Measurements from ENCODE around the gene THSD4. TPM values are rescaled to one million over a fixed set of nuclear protein-coding genes. Genes with fewer than 3 reads are reported as not detected.

THSD4 gene
- total and polyA plus RNA-seq, 9 of the 15 experiments (the other 6 are each of a cell fraction or from before 2014, with no cell fraction given) = 0.04 TPM; not detected in 5

GRCh38 chr15:71635735-71636134, 520.5 kb downstream of the THSD4 start:
- FAIRE-seq = no peak
- H3K4me1 ChIP-seq (replicated peaks in 1 of 2; ENCODE audit: control insufficient read depth in 2 of 2, insufficient read depth in 2 of 2, low read length in 2 of 2) = no peaks in the 10 kb centered on the region
- in situ Hi-C loops (cut with MboI) = no loop called here

GRCh38 chr15:71638876-71639275, 523.6 kb downstream of the THSD4 start:
- H3K36me3 ChIP-seq (ENCODE audit: control insufficient read depth, insufficient read depth, low read length) = no peaks in the 10 kb centered on the region
- H3K27me3 ChIP-seq (ENCODE audit: control insufficient read depth in 2 of 2, insufficient read depth in 2 of 2, low read length in 2 of 2) = no peaks in the 10 kb centered on the region; a peak in 1 of 5 replicates
- H3K27ac ChIP-seq (ENCODE audit: extremely low read depth, low read depth, low read length) = no peak overlapping the region
- no peaks in the 10 kb centered on the region for H3K9me1 ChIP-seq (ENCODE audit: control insufficient read depth, insufficient read depth, low read length)
- DNase-seq (ENCODE audit: extremely low read depth in 1 of 4, low spot score in 3 of 4) = peak in 2 of 4 experiments; percentile 16 to 18
- TF ChIP-seq HNRNPL (IDR thresholded peaks at IDR 0.05; ENCODE audit: low read depth, low read length) (no peak), USF2 (CRISPR knock-in tag; IDR thresholded peaks at IDR 0.05) (peak; percentile 80), NFYB (IDR thresholded peaks at IDR 0.05; ENCODE audit: extremely low read depth, insufficient read length) (peak; percentile 70)
- no peak overlapping the region for H3K4me2 ChIP-seq (ENCODE audit: insufficient read depth, low read length)
- H3K4me1 ChIP-seq (replicated peaks in 1 of 2; ENCODE audit: control insufficient read depth in 2 of 2, insufficient read depth in 2 of 2, low read length in 2 of 2) = no peaks in the 10 kb centered on the region
- no peaks in the 10 kb centered on the region for H3K79me2 ChIP-seq (ENCODE audit: control insufficient read depth, insufficient read depth, low read length)
- WGBS (ENCODE audit: insufficient coverage, low coverage, missing lambda C conversion rate) = 0% methylated on average over 1 of the region's 1 CpG
- ChIA-PET POLR2A (no interaction called here), CTCF (ENCODE audit: low intra/inter-chr PET ratio) (no interaction called here)
- no peak overlapping the region for H3K4me3 ChIP-seq
- no peak for ATAC-seq
- no TSS peak for BruUV-seq (replicated peaks)
- intact Hi-C loops (cut with micrococcal nuclease) (no loop called here), in situ Hi-C loops (cut with MboI) (no loop called here)
- FAIRE-seq = no peak
- H2AFZ ChIP-seq (ENCODE audit: low read depth, low read length) = no peak overlapping the region
- no peaks in the 10 kb centered on the region for H3K9me3 ChIP-seq (replicated peaks; ENCODE audit: control insufficient read depth, insufficient read depth, low read depth, low read length)
- H4K20me1 ChIP-seq (replicated peaks; ENCODE audit: control insufficient read depth, insufficient read depth, low read length) = no peaks in the 10 kb centered on the region
- no peak overlapping the region for H3K9ac ChIP-seq (ENCODE audit: insufficient read depth in 1 of 2, low read depth in 2 of 2, low read length in 2 of 2)

More at GRCh38 chr15:71635735-71636134, 520.5 kb downstream of the THSD4 start:
- Histone ChIP-seq H3K36me3 (ENCODE audit: control insufficient read depth, insufficient read depth, low read length) (no peaks in the 10 kb centered on the region), H3K79me2 (ENCODE audit: control insufficient read depth, insufficient read depth, low read length) (no peaks in the 10 kb centered on the region), H3K27ac (ENCODE audit: extremely low read depth, low read depth, low read length) (no peak overlapping the region), H3K9ac (ENCODE audit: insufficient read depth in 1 of 2, low read depth in 2 of 2, low read length in 2 of 2) (no peak overlapping the region), H2AFZ (ENCODE audit: low read depth, low read length) (no peak overlapping the region), H4K20me1 (replicated peaks; ENCODE audit: control insufficient read depth, insufficient read depth, low read length) (no peaks in the 10 kb centered on the region), H3K9me3 (replicated peaks; ENCODE audit: control insufficient read depth, insufficient read depth, low read depth, low read length) (no peaks in the 10 kb centered on the region), H3K4me2 (ENCODE audit: insufficient read depth, low read length) (no peak overlapping the region), H3K9me1 (ENCODE audit: control insufficient read depth, insufficient read depth, low read length) (no peaks in the 10 kb centered on the region), H3K27me3 (ENCODE audit: control insufficient read depth in 2 of 2, insufficient read depth in 2 of 2, low read length in 2 of 2) (no peaks in the 10 kb centered on the region; a peak in 1 of 5 replicates), H3K4me3 (no peak overlapping the region)
- intact Hi-C loops (cut with micrococcal nuclease) = no loop called here
- TF ChIP-seq RBM25 (IDR thresholded peaks at IDR 0.05; ENCODE audit: low read depth, low read length, severe bottlenecking) = peak; percentile 75
- TF ChIP-seq NR2F6 (CRISPR knock-in tag; IDR thresholded peaks at IDR 0.05) = no peak
- ATAC-seq (no peak), DNase-seq (ENCODE audit: extremely low read depth in 1 of 4, low spot score in 3 of 4) (no peak)
- BruUV-seq (replicated peaks) = no TSS peak
- 0% methylated on average over 2 of the region's 2 CpGs for WGBS (ENCODE audit: insufficient coverage, low coverage, missing lambda C conversion rate)
- ChIA-PET POLR2A (no interaction called here), CTCF (ENCODE audit: low intra/inter-chr PET ratio) (no interaction called here)
